K562 treated with DMSO at 1 percent for 48 hours (cell line): ENCODE measurements around the gene C9orf40. TPM values are rescaled to one million over a fixed set of nuclear protein-coding genes. Genes with fewer than 3 reads are reported as not detected.

Experiments used
- total RNA-seq: library from RNA; unstranded; fragments of 300-600 nt; gene quantifications from 2 replicates; pipeline ENCODE4 v1.2.3, GENCODE V29; 2022; ENCODE audit warnings: low replicate concordance; ENCODE audit errors: extremely low read depth

The C9orf40 gene
- not detected in 2 replicates for total RNA-seq

GRCh38 chr9:74952201-74953151 lies at the start of gene C9orf40:
TSS of gene C9orf40 (minus strand) at chr9:74952912. CDS start at chr9:74952611, 301 bp downstream.

Other genes starting within 250 kb of the C9orf40 start
- gene TRPM6, start 65.0 kb downstream of the C9orf40 start, total RNA-seq: not detected in 2 replicates
- gene CARNMT1, start 75.4 kb upstream of the C9orf40 start, total RNA-seq: not detected in 2 replicates
- gene NMRK1, start 135.2 kb upstream of the C9orf40 start, total RNA-seq: not detected in 2 replicates
- gene OSTF1, start 135.6 kb upstream of the C9orf40 start, total RNA-seq: not detected in 2 replicates